HepG2 (cell line): ENCODE measurements around the gene MYH9. TPM values are rescaled to one million over a fixed set of nuclear protein-coding genes. Genes with fewer than 3 reads are reported as not detected.

Experiments used
- ARNT2 ChIP-seq: sonication (generic); formaldehyde crosslinking; IDR thresholded peaks from 2 replicates; pipeline ENCODE4 v1.8.0; 2022; ENCODE audit warnings: mild to moderate bottlenecking, low read depth, missing genetic modification reagents, moderate library complexity
- DDIT3 ChIP-seq: sonication (generic); formaldehyde crosslinking; IDR thresholded peaks from 2 replicates; pipeline ENCODE4 v1.4.0; 2020; ENCODE audit warnings: mild to moderate bottlenecking, missing genetic modification reagents
- ERF ChIP-seq: IDR thresholded peaks from 2 replicates; pipeline ENCODE4 v1.6.1; 2018; ENCODE audit warnings: missing biosample characterization, missing genetic modification reagents
- GLMP ChIP-seq: sonication (generic); formaldehyde crosslinking; IDR thresholded peaks from 2 replicates; pipeline ENCODE4 v1.9.0; 2021; ENCODE audit warnings: missing genetic modification reagents, mild to moderate bottlenecking, borderline replicate concordance
- HOXA7 ChIP-seq: sonication (generic); formaldehyde crosslinking; IDR thresholded peaks from 2 replicates; pipeline ENCODE4 v1.8.1; 2022; ENCODE audit warnings: mild to moderate bottlenecking, missing genetic modification reagents, moderate library complexity
- NFAT5 ChIP-seq: sonication (generic); formaldehyde crosslinking; IDR thresholded peaks from 2 replicates; pipeline ENCODE4 v1.4.0; 2020; ENCODE audit warnings: missing genetic modification reagents
- NFE2L2 ChIP-seq: fragments of 150-350 bp; IDR thresholded peaks from 2 replicates; pipeline ENCODE4 v1.6.1; 2014; ENCODE audit warnings: low read length
- PAWR ChIP-seq: sonication (generic); formaldehyde crosslinking; IDR thresholded peaks from 2 replicates; pipeline ENCODE4 v1.4.0; 2020; ENCODE audit warnings: missing genetic modification reagents, mild to moderate bottlenecking, borderline replicate concordance
- PAXIP1 ChIP-seq: sonication (generic); formaldehyde crosslinking; conservative IDR thresholded peaks from 2 replicates; pipeline ENCODE4 v1.4.0; 2020; ENCODE audit warnings: mild to moderate bottlenecking, missing genetic modification reagents, moderate library complexity
- RFXANK ChIP-seq: IDR thresholded peaks from 2 replicates; pipeline ENCODE4 v1.6.1; 2016
- SP1 ChIP-seq, 2 experiments: fragments of 450-650 bp in 1 of 2; sonication (generic) in 1 of 2; formaldehyde crosslinking in 1 of 2; IDR thresholded peaks; 2 replicates each; pipeline versions ENCODE4 v1.4.0 to v1.6.1; 2016 to 2020; ENCODE audit warnings: missing genetic modification reagents in 1 of 2
- TEAD3 ChIP-seq: optimal IDR thresholded peaks from 2 replicates; pipeline ENCODE3; 2016; ENCODE audit warnings: borderline replicate concordance
- ZBTB2 ChIP-seq: sonication (generic); formaldehyde crosslinking; IDR thresholded peaks from 2 replicates; pipeline ENCODE4 v1.8.0; 2022; ENCODE audit warnings: low read depth, missing genetic modification reagents
- ZBTB26 ChIP-seq: IDR thresholded peaks from 2 replicates; pipeline ENCODE4 v1.6.1; 2016; ENCODE audit warnings: missing compliant biosample characterization, missing genetic modification reagents, borderline replicate concordance
- ZNF891 ChIP-seq: sonication (generic); formaldehyde crosslinking; IDR thresholded peaks from 2 replicates; pipeline ENCODE4 v1.5.0; 2020; ENCODE audit warnings: mild to moderate bottlenecking, missing genetic modification reagents
- polyA plus RNA-seq, 8 experiments: library from polyadenylated mRNA; depleted of rRNA in 3 of 8; stranded (reverse) in 7 of 8; unstranded in 1 of 8; fragments of >200 nt; fragmentation: Illumina TruSeq in 4 of 8; extraction: Trizol in 4 of 8; gene quantifications; 2 replicates each; pipeline versions ENCODE4 v1.2.1 to v1.2.3, GENCODE V29; 2011 to 2016; ENCODE audit warnings: low read depth in 4 of 8, missing spikeins in 1 of 8, mixed read lengths in 1 of 8; ENCODE audit not compliant: insufficient read depth in 1 of 8
- total RNA-seq, 5 experiments: library from RNA; depleted of rRNA; stranded (reverse); fragments of >200 nt; fragmentation: Illumina TruSeq; extraction: Trizol; gene quantifications; 2 replicates each; pipeline ENCODE4 v1.2.3, GENCODE V29; 2016; ENCODE audit warnings: low read depth in 1 of 5

MYH9 gene
- total and polyA plus RNA-seq, 2 of the 13 experiments (the other 11 are each of a cell fraction or from before 2014, with no cell fraction given) = 50.7 to 98.5 TPM

GRCh38 chr22:36409911-36410756, 22.4 kb upstream of the MYH9 start (continued):
- TF ChIP-seq NFAT5 = no peak
- TF ChIP-seq GLMP = no peak
- no peak for TF ChIP-seq HOXA7 (CRISPR knock-in tag)
- 0 out of 2 replicates have a peak, but pooled peaks have one; percentile 40 for TF ChIP-seq ARNT2 (CRISPR knock-in tag)
- no peak for TF ChIP-seq RFXANK (CRISPR knock-in tag)
- no peak for TF ChIP-seq SP1 (IDR thresholded peaks at IDR 0.05)
- peak; percentile 98 for TF ChIP-seq SP1 (CRISPR knock-in tag; IDR thresholded peaks at IDR 0.05)
- no peak for TF ChIP-seq NFE2L2
- TF ChIP-seq TEAD3 (CRISPR knock-in tag) = peak; percentile 52
- no peak for TF ChIP-seq DDIT3 (CRISPR knock-in tag)
- peak; percentile 72; the same call in 1 of the 2 replicates for TF ChIP-seq ZBTB26 (CRISPR knock-in tag)
- peak; percentile 52; the same call in 1 of the 2 replicates for TF ChIP-seq PAXIP1 (CRISPR knock-in tag)
- peak; percentile 74; the same call in 1 of the 2 replicates for TF ChIP-seq ZNF891 (CRISPR knock-in tag)
- TF ChIP-seq ERF (CRISPR knock-in tag) = peak; percentile 76
- no peak for TF ChIP-seq ZBTB2
- no peak for TF ChIP-seq PAWR (CRISPR knock-in tag)
